Measurements from ENCODE around the gene LARP6.
A peak's percentile ranks its signal among the peaks of the same experiment; 100 is the strongest.

Gene LARP6

GRCh38 chr15:70876683-70877082 is 22.7 kb upstream of the LARP6 start:
- Histone ChIP-seq H3K36me3 (replicated peaks in 1 of 2; ENCODE audit: control insufficient read depth in 2 of 2, insufficient read depth in 2 of 2, low read length in 2 of 2) (peaks cover 0 to 7% of the 10 kb centered on the region in 2 donors), H3K9ac (ENCODE audit: low read depth, low read length, poor library complexity) (no peak overlapping the region), H3K18ac (ENCODE audit: low read length) (no peak overlapping the region), H3K4me3 (ENCODE audit: low read length in 2 of 2) (no peak overlapping the region), H2AK5ac (ENCODE audit: low read depth, low read length) (no peak overlapping the region), H4K8ac (ENCODE audit: low read depth, low read length) (no peak overlapping the region), H2BK5ac (ENCODE audit: low read length) (no peak overlapping the region), H3K4me1 (ENCODE audit: control insufficient read depth in 2 of 2, insufficient read depth in 1 of 2, low read depth in 1 of 2, low read length in 2 of 2) (no peaks in the 10 kb centered on the region), H2AFZ (ENCODE audit: low read length) (no peak overlapping the region), H3K27me3 (ENCODE audit: control insufficient read depth in 3 of 3, insufficient read depth in 3 of 3, low read depth in 1 of 3, low read length in 3 of 3) (no peaks in the 10 kb centered on the region), H3K14ac (ENCODE audit: low read length) (no peak overlapping the region), H2BK120ac (ENCODE audit: low read depth, low read length) (no peak overlapping the region), H3K79me1 (ENCODE audit: low read depth, low read length) (no peaks in the 10 kb centered on the region), H2BK15ac (ENCODE audit: low read length) (no peak overlapping the region), H4K91ac (ENCODE audit: low read depth, low read length, poor library complexity) (no peak overlapping the region), H3K23ac (ENCODE audit: low read depth, low read length, poor library complexity) (no peak overlapping the region), H3K4me2 (ENCODE audit: insufficient read depth, low read length, poor library complexity, severe bottlenecking) (no peak overlapping the region), H2BK12ac (ENCODE audit: low read length) (no peak overlapping the region), H3K27ac (replicated peaks; ENCODE audit: low read length) (no peak overlapping the region), H3K9me3 (replicated peaks in 1 of 2; ENCODE audit: control insufficient read depth in 2 of 2, insufficient read depth in 1 of 2, low read depth in 1 of 2, low read length in 2 of 2) (no peaks in the 10 kb centered on the region), H3K4ac (ENCODE audit: low read length) (no peak overlapping the region)
- no CpG with 5 or more reads among the region's 2 CpGs for WGBS, 2 donors (ENCODE audit: extremely low coverage in 2 of 2, insufficient read length in 2 of 2, insufficient replicate concordance in 1 of 2)
- no peak for DNase-seq (ENCODE audit: low spot score)

GRCh38 chr15:70876011-70876410 is 22.1 kb upstream of the LARP6 start:
- Histone ChIP-seq H2BK15ac (ENCODE audit: low read length) (no peak overlapping the region), H3K14ac (ENCODE audit: low read length) (no peak overlapping the region), H2BK5ac (ENCODE audit: low read length) (no peak overlapping the region), H3K9me3 (replicated peaks in 1 of 2; ENCODE audit: control insufficient read depth in 2 of 2, insufficient read depth in 1 of 2, low read depth in 1 of 2, low read length in 2 of 2) (no peaks in the 10 kb centered on the region), H3K23ac (ENCODE audit: low read depth, low read length, poor library complexity) (no peak overlapping the region), H3K4me1 (ENCODE audit: control insufficient read depth in 2 of 2, insufficient read depth in 1 of 2, low read depth in 1 of 2, low read length in 2 of 2) (no peaks in the 10 kb centered on the region), H3K79me1 (ENCODE audit: low read depth, low read length) (no peaks in the 10 kb centered on the region), H2BK120ac (ENCODE audit: low read depth, low read length) (no peak overlapping the region), H2AFZ (ENCODE audit: low read length) (no peak overlapping the region), H2AK5ac (ENCODE audit: low read depth, low read length) (no peak overlapping the region), H3K4me2 (ENCODE audit: insufficient read depth, low read length, poor library complexity, severe bottlenecking) (no peak overlapping the region), H4K91ac (ENCODE audit: low read depth, low read length, poor library complexity) (no peak overlapping the region), H3K36me3 (replicated peaks in 1 of 2; ENCODE audit: control insufficient read depth in 2 of 2, insufficient read depth in 2 of 2, low read length in 2 of 2) (peaks cover 0 to 1% of the 10 kb centered on the region in 2 donors), H3K9ac (ENCODE audit: low read depth, low read length, poor library complexity) (no peak overlapping the region), H3K27me3 (ENCODE audit: control insufficient read depth in 3 of 3, insufficient read depth in 3 of 3, low read depth in 1 of 3, low read length in 3 of 3) (no peaks in the 10 kb centered on the region), H3K4ac (ENCODE audit: low read length) (no peak overlapping the region), H3K27ac (replicated peaks; ENCODE audit: low read length) (no peak overlapping the region), H3K18ac (ENCODE audit: low read length) (no peak overlapping the region), H3K4me3 (ENCODE audit: low read length in 2 of 2) (no peak overlapping the region), H4K8ac (ENCODE audit: low read depth, low read length) (no peak overlapping the region), H2BK12ac (ENCODE audit: low read length) (no peak overlapping the region)
- no peak for DNase-seq (ENCODE audit: low spot score)
- WGBS, 2 donors (ENCODE audit: extremely low coverage in 2 of 2, insufficient read length in 2 of 2, insufficient replicate concordance in 1 of 2): no CpG with 5 or more reads among the region's 3 CpGs

- Histone ChIP-seq H3K4me2 (ENCODE audit: insufficient read depth, low read length, poor library complexity, severe bottlenecking) (no peak overlapping the region), H3K9me3 (replicated peaks in 1 of 2; ENCODE audit: control insufficient read depth in 2 of 2, insufficient read depth in 1 of 2, low read depth in 1 of 2, low read length in 2 of 2) (no peaks in the 10 kb centered on the region), H3K23ac (ENCODE audit: low read depth, low read length, poor library complexity) (no peak overlapping the region), H3K36me3 (replicated peaks in 1 of 2; ENCODE audit: control insufficient read depth in 2 of 2, insufficient read depth in 2 of 2, low read length in 2 of 2) (no peaks in the 10 kb centered on the region), H2BK12ac (ENCODE audit: low read length) (no peak overlapping the region), H4K91ac (ENCODE audit: low read depth, low read length, poor library complexity) (no peak overlapping the region), H3K9ac (ENCODE audit: low read depth, low read length, poor library complexity) (no peak overlapping the region), H3K79me1 (ENCODE audit: low read depth, low read length) (no peaks in the 10 kb centered on the region), H2BK5ac (ENCODE audit: low read length) (no peak overlapping the region), H3K14ac (ENCODE audit: low read length) (no peak overlapping the region), H2AFZ (ENCODE audit: low read length) (no peak overlapping the region), H3K27me3 (ENCODE audit: control insufficient read depth in 3 of 3, insufficient read depth in 3 of 3, low read depth in 1 of 3, low read length in 3 of 3) (no peaks in the 10 kb centered on the region), H2BK120ac (ENCODE audit: low read depth, low read length) (no peak overlapping the region), H3K4me1 (ENCODE audit: control insufficient read depth in 2 of 2, insufficient read depth in 1 of 2, low read depth in 1 of 2, low read length in 2 of 2) (no peaks in the 10 kb centered on the region), H2AK5ac (ENCODE audit: low read depth, low read length) (no peak overlapping the region), H3K27ac (replicated peaks; ENCODE audit: low read length) (no peak overlapping the region), H3K4me3 (ENCODE audit: low read length in 2 of 2) (no peak overlapping the region), H4K8ac (ENCODE audit: low read depth, low read length) (no peak overlapping the region), H2BK15ac (ENCODE audit: low read length) (no peak overlapping the region), H3K18ac (ENCODE audit: low read length) (no peak overlapping the region), H3K4ac (ENCODE audit: low read length) (no peak overlapping the region)
- no CpG with 5 or more reads among the region's 7 CpGs for WGBS, 2 donors (ENCODE audit: extremely low coverage in 2 of 2, insufficient read length in 2 of 2, insufficient replicate concordance in 1 of 2)
- no peak for DNase-seq (ENCODE audit: low spot score)
Measured at GRCh38 chr15:70875001-70875782, 21.2 kb upstream of the LARP6 start.

GRCh38 chr15:70873232-70874054 is 19.5 kb upstream of the LARP6 start:
- DNase-seq (ENCODE audit: low spot score): no peak
- H3K4me1 ChIP-seq (ENCODE audit: control insufficient read depth in 2 of 2, insufficient read depth in 1 of 2, low read depth in 1 of 2, low read length in 2 of 2): peaks cover 0 to 2% of the 10 kb centered on the region in 2 donors
- no peak overlapping the region for H3K27ac ChIP-seq (replicated peaks; ENCODE audit: low read length)
- no peaks in the 10 kb centered on the region for H3K9me3 ChIP-seq (replicated peaks in 1 of 2; ENCODE audit: control insufficient read depth in 2 of 2, insufficient read depth in 1 of 2, low read depth in 1 of 2, low read length in 2 of 2)
- no peak overlapping the region for H2BK5ac ChIP-seq (ENCODE audit: low read length)
- H3K4me2 ChIP-seq (ENCODE audit: insufficient read depth, low read length, poor library complexity, severe bottlenecking): no peak overlapping the region
- H3K4ac ChIP-seq (ENCODE audit: low read length): no peak overlapping the region
- H3K79me1 ChIP-seq (ENCODE audit: low read depth, low read length): no peaks in the 10 kb centered on the region
- H2BK12ac ChIP-seq (ENCODE audit: low read length): no peak overlapping the region
- no peak overlapping the region for H2AFZ ChIP-seq (ENCODE audit: low read length)
- no peaks in the 10 kb centered on the region for H3K36me3 ChIP-seq (replicated peaks in 1 of 2; ENCODE audit: control insufficient read depth in 2 of 2, insufficient read depth in 2 of 2, low read length in 2 of 2)
- H3K9ac ChIP-seq (ENCODE audit: low read depth, low read length, poor library complexity): no peak overlapping the region
- H3K23ac ChIP-seq (ENCODE audit: low read depth, low read length, poor library complexity): no peak overlapping the region
- peak overlapping the region in 1 of 2 donors; percentile 52 for H3K4me3 ChIP-seq (ENCODE audit: low read length in 2 of 2)
- H2BK120ac ChIP-seq (ENCODE audit: low read depth, low read length): no peak overlapping the region
- no peak overlapping the region for H3K14ac ChIP-seq (ENCODE audit: low read length)
- no peak overlapping the region for H2BK15ac ChIP-seq (ENCODE audit: low read length)
- no CpG with 5 or more reads among the region's 2 CpGs for WGBS, 2 donors (ENCODE audit: extremely low coverage in 2 of 2, insufficient read length in 2 of 2, insufficient replicate concordance in 1 of 2)
- no peak overlapping the region for H3K18ac ChIP-seq (ENCODE audit: low read length)
- no peak overlapping the region for H4K91ac ChIP-seq (ENCODE audit: low read depth, low read length, poor library complexity)
- no peak overlapping the region for H4K8ac ChIP-seq (ENCODE audit: low read depth, low read length)
- no peak overlapping the region for H2AK5ac ChIP-seq (ENCODE audit: low read depth, low read length)
- H3K27me3 ChIP-seq (ENCODE audit: control insufficient read depth in 3 of 3, insufficient read depth in 3 of 3, low read depth in 1 of 3, low read length in 3 of 3): no peaks in the 10 kb centered on the region

All from neuronal stem cell (in vitro differentiated cells).